ENCODE data around the gene CHM.

GRCh38 chrX:86028681-86029080, 18.7 kb downstream of the CHM start:
- TF ChIP-seq, protein P1, sequence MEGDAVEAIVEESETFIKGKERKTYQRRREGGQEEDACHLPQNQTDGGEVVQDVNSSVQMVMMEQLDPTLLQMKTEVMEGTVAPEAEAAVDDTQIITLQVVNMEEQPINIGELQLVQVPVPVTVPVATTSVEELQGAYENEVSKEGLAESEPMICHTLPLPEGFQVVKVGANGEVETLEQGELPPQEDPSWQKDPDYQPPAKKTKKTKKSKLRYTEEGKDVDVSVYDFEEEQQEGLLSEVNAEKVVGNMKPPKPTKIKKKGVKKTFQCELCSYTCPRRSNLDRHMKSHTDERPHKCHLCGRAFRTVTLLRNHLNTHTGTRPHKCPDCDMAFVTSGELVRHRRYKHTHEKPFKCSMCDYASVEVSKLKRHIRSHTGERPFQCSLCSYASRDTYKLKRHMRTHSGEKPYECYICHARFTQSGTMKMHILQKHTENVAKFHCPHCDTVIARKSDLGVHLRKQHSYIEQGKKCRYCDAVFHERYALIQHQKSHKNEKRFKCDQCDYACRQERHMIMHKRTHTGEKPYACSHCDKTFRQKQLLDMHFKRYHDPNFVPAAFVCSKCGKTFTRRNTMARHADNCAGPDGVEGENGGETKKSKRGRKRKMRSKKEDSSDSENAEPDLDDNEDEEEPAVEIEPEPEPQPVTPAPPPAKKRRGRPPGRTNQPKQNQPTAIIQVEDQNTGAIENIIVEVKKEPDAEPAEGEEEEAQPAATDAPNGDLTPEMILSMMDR (IDR thresholded peaks at IDR 0.05), result no peak
- TF ChIP-seq POLR2A (IDR thresholded peaks at IDR 0.05), result no peak
- TF ChIP-seq POLR2AphosphoS5 (IDR thresholded peaks at IDR 0.05; ENCODE audit: insufficient read depth in 1 of 2, low read depth in 1 of 2), result no peak

Data from vagina (tissue), 2 donors.